ENCODE data around the gene MAN2A1. TPM values are rescaled to one million over a fixed set of nuclear protein-coding genes. Genes with fewer than 3 reads are reported as not detected.

The MAN2A1 gene
- total RNA-seq, 2 experiments from 2014 or later, result 23.0 to 28.7 TPM

DNA sequence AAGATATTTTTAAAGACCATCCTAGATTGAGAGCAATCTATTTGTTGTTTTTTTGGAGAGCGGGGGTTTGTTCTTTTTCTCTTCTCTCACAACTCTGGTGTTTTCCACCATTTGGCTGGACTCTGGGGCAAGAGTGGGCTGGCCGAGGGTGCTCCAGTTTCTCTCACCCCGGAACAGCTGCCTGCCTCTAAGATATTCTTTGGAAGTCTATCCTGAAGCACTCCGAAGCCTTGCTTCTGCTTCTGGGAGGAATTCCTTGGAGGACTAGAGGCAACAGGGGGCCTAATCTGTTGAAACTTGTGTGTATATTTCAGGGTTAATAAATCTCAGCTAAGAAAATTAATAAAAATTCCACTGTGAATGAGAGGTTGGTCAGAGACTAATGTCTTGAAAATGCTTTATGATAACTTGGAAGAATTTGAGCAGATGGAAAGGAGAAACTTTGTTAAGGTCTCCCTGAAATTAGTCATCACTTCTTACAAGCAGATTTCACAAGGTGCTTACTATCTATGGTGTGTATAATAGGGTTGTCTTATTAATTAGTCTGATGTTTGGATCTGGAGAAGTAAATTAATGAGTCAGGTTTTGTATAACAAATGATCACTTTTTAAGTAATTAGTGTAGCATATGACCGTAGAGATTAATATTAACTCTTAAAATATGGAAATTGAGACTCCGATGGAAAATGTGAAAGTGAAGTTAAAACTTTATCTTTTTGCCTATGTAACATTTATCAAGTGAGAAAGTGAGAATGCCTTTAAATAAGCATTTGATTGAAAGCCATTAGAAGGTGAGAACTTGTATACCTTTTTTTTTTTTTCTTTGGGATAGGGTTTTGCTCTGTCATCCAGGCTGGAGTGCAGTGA is 4.0 kb downstream of the MAN2A1 start:
- POLR2A ChIA-PET, result interaction anchor here (0.5 kb wide), 1 partner anchor 42 kb away, joined by 5 read pairs; no protein-coding TSS in a partner anchor
- H3K4me3 ChIP-seq (ENCODE audit: low read depth, low read length, poor library complexity, severe bottlenecking), result no peak overlapping the region
- no peaks in the 10 kb centered on the region for H3K9me3 ChIP-seq (ENCODE audit: low read length)
- H3K79me2 ChIP-seq (ENCODE audit: insufficient read depth, low read depth, low read length), result peaks cover 71% of the 10 kb centered on the region; the same call in 1 of the 2 replicates
- H3K36me3 ChIP-seq (ENCODE audit: insufficient read depth, low read length), result peaks cover under 1% of the 10 kb centered on the region; the same call in 1 of the 2 replicates
- intact Hi-C loops (cut with micrococcal nuclease; ENCODE audit: unreplicated experiment), result loop anchor here (5.0 to 10.0 kb wide), 4 partner anchors 931 to 1399 kb away; partner anchors contain the start of genes FBXL17, SLC25A46 and WDR36
- BruUV-seq (replicated peaks), result no TSS peak
- H3K27ac ChIP-seq (ENCODE audit: low read depth, low read length, poor library complexity, severe bottlenecking), result no peak overlapping the region
- no peak for DNase-seq (ENCODE audit: low spot score)
- CTCF ChIA-PET (ENCODE audit: unreplicated experiment), result interaction anchor here (0.6 kb wide), 1 partner anchor 531 kb away, joined by 3 read pairs; no protein-coding TSS in a partner anchor
- H3K4me2 ChIP-seq (ENCODE audit: low read length), result peak overlapping the region; percentile 87; the same call in 1 of the 2 replicates
- peaks cover 21% of the 10 kb centered on the region for H4K20me1 ChIP-seq (ENCODE audit: insufficient read depth, low read length)
- H3K4me1 ChIP-seq (ENCODE audit: insufficient read depth, low read length, poor library complexity, severe bottlenecking), result peaks cover 42% of the 10 kb centered on the region
- H3K9me2 ChIP-seq (ENCODE audit: insufficient read depth, low read length), result no peaks in the 10 kb centered on the region
- TF ChIP-seq EZH2phosphoT487 (IDR thresholded peaks at IDR 0.05; ENCODE audit: borderline replicate concordance, low read depth, low read length), result no peak
- TF ChIP-seq, protein P1, sequence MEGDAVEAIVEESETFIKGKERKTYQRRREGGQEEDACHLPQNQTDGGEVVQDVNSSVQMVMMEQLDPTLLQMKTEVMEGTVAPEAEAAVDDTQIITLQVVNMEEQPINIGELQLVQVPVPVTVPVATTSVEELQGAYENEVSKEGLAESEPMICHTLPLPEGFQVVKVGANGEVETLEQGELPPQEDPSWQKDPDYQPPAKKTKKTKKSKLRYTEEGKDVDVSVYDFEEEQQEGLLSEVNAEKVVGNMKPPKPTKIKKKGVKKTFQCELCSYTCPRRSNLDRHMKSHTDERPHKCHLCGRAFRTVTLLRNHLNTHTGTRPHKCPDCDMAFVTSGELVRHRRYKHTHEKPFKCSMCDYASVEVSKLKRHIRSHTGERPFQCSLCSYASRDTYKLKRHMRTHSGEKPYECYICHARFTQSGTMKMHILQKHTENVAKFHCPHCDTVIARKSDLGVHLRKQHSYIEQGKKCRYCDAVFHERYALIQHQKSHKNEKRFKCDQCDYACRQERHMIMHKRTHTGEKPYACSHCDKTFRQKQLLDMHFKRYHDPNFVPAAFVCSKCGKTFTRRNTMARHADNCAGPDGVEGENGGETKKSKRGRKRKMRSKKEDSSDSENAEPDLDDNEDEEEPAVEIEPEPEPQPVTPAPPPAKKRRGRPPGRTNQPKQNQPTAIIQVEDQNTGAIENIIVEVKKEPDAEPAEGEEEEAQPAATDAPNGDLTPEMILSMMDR (conservative IDR thresholded peaks at IDR 0.05; ENCODE audit: low read length), result no peak
- no peak overlapping the region for H2AFZ ChIP-seq (ENCODE audit: low read length)

DNA sequence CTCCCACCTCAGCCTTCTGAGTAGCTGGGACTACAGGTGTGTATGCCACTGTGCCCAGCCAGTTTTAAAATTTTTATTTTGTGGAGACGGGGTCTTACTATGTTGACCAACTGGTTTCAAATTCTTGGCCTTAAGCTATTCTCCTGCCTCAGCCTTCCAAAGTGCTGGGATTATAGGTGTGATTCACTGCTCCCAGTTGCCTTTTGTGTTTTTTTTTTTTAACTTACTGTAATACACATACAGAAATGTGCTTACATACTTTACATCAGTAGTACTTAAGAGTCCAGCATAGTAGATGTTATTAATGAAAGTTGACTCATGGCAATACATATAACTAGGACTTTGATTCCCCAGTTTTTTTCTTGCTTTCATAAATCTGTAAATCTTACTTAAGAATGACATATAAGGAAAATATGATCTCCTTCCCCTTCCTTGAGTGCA is 4.7 kb downstream of the MAN2A1 start:
- Histone ChIP-seq H3K9me2 (ENCODE audit: insufficient read depth, low read length) (no peaks in the 10 kb centered on the region), H4K20me1 (ENCODE audit: insufficient read depth, low read length) (peaks cover 21% of the 10 kb centered on the region), H3K9me3 (ENCODE audit: low read length) (no peaks in the 10 kb centered on the region), H3K4me1 (ENCODE audit: insufficient read depth, low read length, poor library complexity, severe bottlenecking) (peaks cover 40% of the 10 kb centered on the region), H2AFZ (ENCODE audit: low read length) (no peak overlapping the region), H3K27ac (ENCODE audit: low read depth, low read length, poor library complexity, severe bottlenecking) (no peak overlapping the region), H3K79me2 (ENCODE audit: insufficient read depth, low read depth, low read length) (peaks cover 76% of the 10 kb centered on the region; the same call in 1 of the 2 replicates), H3K4me3 (ENCODE audit: low read depth, low read length, poor library complexity, severe bottlenecking) (no peak overlapping the region), H3K4me2 (ENCODE audit: low read length) (peak overlapping the region; percentile 58), H3K36me3 (ENCODE audit: insufficient read depth, low read length) (peaks cover 5% of the 10 kb centered on the region; the same call in 1 of the 2 replicates)
- DNase-seq (ENCODE audit: low spot score), result no peak
- ChIA-PET CTCF (ENCODE audit: unreplicated experiment) (no interaction called here), POLR2A (interaction anchor here (0.8 kb wide), 1 partner anchor 10 kb away, joined by 3 read pairs; no protein-coding TSS in a partner anchor)
- BruUV-seq (replicated peaks), result no TSS peak
- TF ChIP-seq, protein P1 (conservative IDR thresholded peaks at IDR 0.05; ENCODE audit: low read length), result no peak
- TF ChIP-seq EZH2phosphoT487 (IDR thresholded peaks at IDR 0.05; ENCODE audit: borderline replicate concordance, low read depth, low read length), result no peak
- intact Hi-C loops (cut with micrococcal nuclease; ENCODE audit: unreplicated experiment), result loop anchor here (5.0 to 10.0 kb wide), 4 partner anchors 930 to 1398 kb away; partner anchors contain the start of genes FBXL17, SLC25A46 and WDR36
